Measurements from ENCODE around the gene PPARD. TPM values are rescaled to one million over a fixed set of nuclear protein-coding genes. Genes with fewer than 3 reads are reported as not detected.

The PPARD gene
- total and polyA plus RNA-seq, 12 donors = 6.0 to 39.8 (median 21.6) TPM

DNA sequence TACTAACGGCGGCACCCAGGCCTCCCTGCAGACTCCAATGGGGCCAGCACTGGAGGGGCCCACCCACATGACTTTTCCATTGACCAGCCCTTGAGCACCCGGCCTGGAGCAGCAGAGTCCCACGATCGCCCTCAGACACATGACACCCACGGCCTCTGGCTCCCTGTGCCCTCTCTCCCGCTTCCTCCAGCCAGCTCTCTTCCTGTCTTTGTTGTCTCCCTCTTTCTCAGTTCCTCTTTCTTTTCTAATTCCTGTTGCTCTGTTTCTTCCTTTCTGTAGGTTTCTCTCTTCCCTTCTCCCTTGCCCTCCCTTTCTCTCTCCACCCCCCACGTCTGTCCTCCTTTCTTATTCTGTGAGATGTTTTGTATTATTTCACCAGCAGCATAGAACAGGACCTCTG lies 83.7 kb downstream of the PPARD start:
- DNase-seq = peak in 1 of 7 donors; percentile 12
- 70 to 74% (median 73%) methylated on average over 8 of the region's 8 CpGs for WGBS, 4 donors
- TF ChIP-seq, protein P1, sequence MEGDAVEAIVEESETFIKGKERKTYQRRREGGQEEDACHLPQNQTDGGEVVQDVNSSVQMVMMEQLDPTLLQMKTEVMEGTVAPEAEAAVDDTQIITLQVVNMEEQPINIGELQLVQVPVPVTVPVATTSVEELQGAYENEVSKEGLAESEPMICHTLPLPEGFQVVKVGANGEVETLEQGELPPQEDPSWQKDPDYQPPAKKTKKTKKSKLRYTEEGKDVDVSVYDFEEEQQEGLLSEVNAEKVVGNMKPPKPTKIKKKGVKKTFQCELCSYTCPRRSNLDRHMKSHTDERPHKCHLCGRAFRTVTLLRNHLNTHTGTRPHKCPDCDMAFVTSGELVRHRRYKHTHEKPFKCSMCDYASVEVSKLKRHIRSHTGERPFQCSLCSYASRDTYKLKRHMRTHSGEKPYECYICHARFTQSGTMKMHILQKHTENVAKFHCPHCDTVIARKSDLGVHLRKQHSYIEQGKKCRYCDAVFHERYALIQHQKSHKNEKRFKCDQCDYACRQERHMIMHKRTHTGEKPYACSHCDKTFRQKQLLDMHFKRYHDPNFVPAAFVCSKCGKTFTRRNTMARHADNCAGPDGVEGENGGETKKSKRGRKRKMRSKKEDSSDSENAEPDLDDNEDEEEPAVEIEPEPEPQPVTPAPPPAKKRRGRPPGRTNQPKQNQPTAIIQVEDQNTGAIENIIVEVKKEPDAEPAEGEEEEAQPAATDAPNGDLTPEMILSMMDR (IDR thresholded peaks at IDR 0.05) = no peak
- TF ChIP-seq POLR2A (IDR thresholded peaks at IDR 0.05) = no peak
- Histone ChIP-seq H3K4me1 (replicated peaks in 1 of 2) (peaks cover 0 to 3% of the 10 kb centered on the region in 2 donors), H3K36me3 (replicated peaks in 1 of 2) (peaks cover 0 to 48% of the 10 kb centered on the region in 2 donors), H3K27me3 (no peaks in the 10 kb centered on the region), H3K9me3 (replicated peaks in 1 of 3) (peaks cover 0 to 6% (median 0%) of the 10 kb centered on the region in 3 donors), H3K27ac (no peak overlapping the region), H3K4me3 (no peak overlapping the region)
- intact Hi-C loops (cut with DNase I) = no loop called here

DNA sequence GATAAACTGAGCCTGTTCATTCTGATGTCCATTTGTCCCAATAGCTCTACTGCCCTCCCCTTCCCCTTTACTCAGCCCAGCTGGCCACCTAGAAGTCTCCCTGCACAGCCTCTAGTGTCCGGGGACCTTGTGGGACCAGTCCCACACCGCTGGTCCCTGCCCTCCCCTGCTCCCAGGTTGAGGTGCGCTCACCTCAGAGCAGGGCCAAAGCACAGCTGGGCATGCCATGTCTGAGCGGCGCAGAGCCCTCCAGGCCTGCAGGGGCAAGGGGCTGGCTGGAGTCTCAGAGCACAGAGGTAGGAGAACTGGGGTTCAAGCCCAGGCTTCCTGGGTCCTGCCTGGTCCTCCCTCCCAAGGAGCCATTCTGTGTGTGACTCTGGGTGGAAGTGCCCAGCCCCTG lies 85.1 kb downstream of the PPARD start:
- DNase-seq = no peak
- H3K4me1 ChIP-seq (replicated peaks in 1 of 2) = peaks cover 0 to 3% of the 10 kb centered on the region in 2 donors
- no peak overlapping the region for H3K27ac ChIP-seq
- no peaks in the 10 kb centered on the region for H3K27me3 ChIP-seq
- H3K9me3 ChIP-seq (replicated peaks in 1 of 3) = peaks cover 0 to 6% (median 0%) of the 10 kb centered on the region in 3 donors
- H3K36me3 ChIP-seq (replicated peaks in 1 of 2) = peaks cover 0 to 36% of the 10 kb centered on the region in 2 donors
- no peak overlapping the region for H3K4me3 ChIP-seq
- intact Hi-C loops (cut with DNase I) = no loop called here
- TF ChIP-seq, protein P1 (IDR thresholded peaks at IDR 0.05) = no peak
- TF ChIP-seq POLR2A (IDR thresholded peaks at IDR 0.05) = no peak
- WGBS, 4 donors = 82 to 95% (median 94%) methylated on average over 3 to 5 of the region's 5 CpGs

DNA sequence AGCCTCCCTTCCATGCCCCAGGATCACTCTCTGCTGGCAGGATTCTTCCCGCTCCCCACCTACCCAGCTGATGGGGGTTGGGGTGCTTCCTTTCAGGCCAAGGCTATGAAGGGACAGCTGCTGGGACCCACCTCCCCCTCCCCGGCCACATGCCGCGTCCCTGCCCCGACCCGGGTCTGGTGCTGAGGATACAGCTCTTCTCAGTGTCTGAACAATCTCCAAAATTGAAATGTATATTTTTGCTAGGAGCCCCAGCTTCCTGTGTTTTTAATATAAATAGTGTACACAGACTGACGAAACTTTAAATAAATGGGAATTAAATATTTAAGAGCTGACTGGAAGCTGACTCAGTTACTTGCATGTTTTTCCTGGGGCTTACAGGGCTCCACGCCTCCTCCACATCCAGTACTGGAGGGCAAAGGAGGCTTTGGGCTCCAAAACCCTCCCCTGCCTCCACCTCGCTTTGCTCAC lies 85.5 kb downstream of the PPARD start:
- TF ChIP-seq POLR2A (IDR thresholded peaks at IDR 0.05) = no peak
- TF ChIP-seq, protein P1 (IDR thresholded peaks at IDR 0.05) = no peak

DNA sequence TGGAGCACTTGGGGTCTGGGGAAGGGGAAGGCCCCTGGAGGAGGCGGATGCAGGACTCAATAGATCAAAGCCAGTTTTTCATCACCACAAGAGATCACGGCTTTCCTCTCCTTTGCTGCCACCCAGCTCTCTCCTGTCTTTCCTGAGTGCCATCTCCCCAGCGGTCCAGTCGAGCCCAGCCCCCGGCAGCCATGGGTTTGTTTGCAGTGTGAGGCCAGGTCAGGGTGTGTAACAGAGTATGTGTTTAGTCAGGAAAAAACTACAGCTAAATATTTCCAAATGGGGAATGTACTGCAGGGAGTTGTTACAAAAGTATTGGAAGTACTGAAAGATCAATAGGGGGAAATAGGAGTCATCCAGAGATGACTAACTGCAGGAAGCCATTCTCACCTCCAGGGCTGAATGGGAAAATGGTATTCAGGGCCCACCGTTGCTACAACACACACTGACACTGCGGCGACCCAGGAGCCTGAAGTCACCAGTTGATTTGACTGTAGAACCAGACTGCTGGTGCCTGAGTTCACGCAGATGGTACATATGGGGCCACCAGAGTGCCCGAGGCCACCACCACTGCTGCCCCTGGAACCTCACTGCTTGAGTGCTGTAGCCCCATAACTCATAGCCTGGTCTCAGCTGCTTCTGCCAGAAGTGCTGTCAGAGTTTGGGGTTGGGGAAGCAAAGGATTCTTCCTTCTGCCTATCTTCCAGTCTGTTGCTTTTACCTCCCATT lies 86.2 kb downstream of the PPARD start:
- DNase-seq = no peak
- Histone ChIP-seq H3K9me3 (replicated peaks in 1 of 3) (peaks cover 0 to 6% (median 0%) of the 10 kb centered on the region in 3 donors), H3K4me1 (replicated peaks in 1 of 2) (peaks cover 0 to 3% of the 10 kb centered on the region in 2 donors), H3K4me3 (no peak overlapping the region), H3K27me3 (no peaks in the 10 kb centered on the region), H3K27ac (no peak overlapping the region), H3K36me3 (replicated peaks in 1 of 2) (peaks cover 0 to 31% of the 10 kb centered on the region in 2 donors)
- intact Hi-C loops (cut with DNase I) = no loop called here
- WGBS, 4 donors = 82 to 93% (median 89%) methylated on average over 9 to 10 of the region's 10 CpGs
- TF ChIP-seq, protein P1 (IDR thresholded peaks at IDR 0.05) = no peak
- no peak for TF ChIP-seq POLR2A (IDR thresholded peaks at IDR 0.05)

More for the DNA sequence above, 85.5 kb downstream of the PPARD start:
- Histone ChIP-seq H3K9me3 (replicated peaks in 1 of 3) (peaks cover 0 to 6% (median 0%) of the 10 kb centered on the region in 3 donors), H3K4me1 (replicated peaks in 1 of 2) (peaks cover 0 to 3% of the 10 kb centered on the region in 2 donors), H3K27ac (no peak overlapping the region), H3K36me3 (replicated peaks in 1 of 2) (peaks cover 0 to 34% of the 10 kb centered on the region in 2 donors), H3K27me3 (no peaks in the 10 kb centered on the region), H3K4me3 (no peak overlapping the region)
- WGBS, 4 donors = 69 to 82% (median 79%) methylated on average over 7 to 9 of the region's 9 CpGs
- DNase-seq = no peak
- intact Hi-C loops (cut with DNase I) = no loop called here

Measured in adrenal gland (tissue), 12 donors.